ACC112 (cell line): ENCODE measurements around the gene STX3.

Experiments
- H2AFZ ChIP-seq: fragments of 200-600 bp; sonication (generic); one replicate; pipeline ENCODE4 v1.6.0; 2017; ENCODE audit warnings: antibody characterized with exemption, low read length; ENCODE audit not compliant: unreplicated experiment
- H3K27ac ChIP-seq: fragments of 200-600 bp; sonication (generic); 2 replicates; pipeline ENCODE4 v1.5.1; 2014; ENCODE audit warnings: low read depth, mild to moderate bottlenecking, antibody characterized with exemption, low read length, moderate library complexity
- H3K27me3 ChIP-seq: fragments of 200-600 bp; sonication (generic); 2 replicates; pipeline ENCODE4 v1.6.1; 2014; ENCODE audit warnings: mild to moderate bottlenecking, antibody characterized with exemption, low read length, moderate library complexity, mixed read lengths; ENCODE audit not compliant: insufficient read depth
- H3K36me3 ChIP-seq: fragments of 200-600 bp; sonication (generic); 2 replicates; pipeline ENCODE4 v1.6.1; 2016; ENCODE audit warnings: mild to moderate bottlenecking, antibody characterized with exemption, low read length, moderate library complexity, mixed read lengths; ENCODE audit not compliant: insufficient read depth
- H3K4me1 ChIP-seq: fragments of 200-600 bp; sonication (generic); one replicate; pipeline ENCODE4 v1.6.1; 2016; ENCODE audit warnings: low read length, mixed read lengths; ENCODE audit not compliant: insufficient read depth, unreplicated experiment, control insufficient read depth
- H3K4me3 ChIP-seq: fragments of 200-600 bp; sonication (generic); 2 replicates; pipeline ENCODE4 v1.5.1; 2014; ENCODE audit warnings: mild to moderate bottlenecking, low read depth, low read length
- H3K79me2 ChIP-seq: fragments of 200-600 bp; sonication (generic); one replicate; pipeline ENCODE4 v1.6.0; 2016; ENCODE audit warnings: low read length; ENCODE audit not compliant: control insufficient read depth, unreplicated experiment, insufficient read depth

Gene STX3

DNA sequence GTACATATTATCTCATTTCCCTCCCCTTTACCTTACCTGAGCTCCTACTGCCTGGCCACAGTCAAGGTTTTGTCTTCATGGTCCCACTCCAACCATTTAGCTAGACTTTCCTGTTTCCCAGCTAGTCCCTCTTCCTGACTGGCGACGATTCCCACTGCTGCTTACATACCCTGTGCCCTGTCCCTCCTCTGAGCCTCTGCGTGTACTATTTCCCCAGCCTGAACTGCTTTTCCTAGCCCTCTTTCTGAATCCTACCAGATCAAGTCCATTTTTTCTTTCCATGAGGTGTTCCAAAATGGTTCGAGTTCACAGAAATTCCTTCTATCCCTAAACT is 32.0 kb downstream of the STX3 start:
- peaks cover 25% of the 10 kb centered on the region for H3K4me1 ChIP-seq
- H3K27me3 ChIP-seq = no peaks in the 10 kb centered on the region
- peaks cover 12% of the 10 kb centered on the region for H3K36me3 ChIP-seq
- 0 out of 2 replicates have a peak overlapping the region, but pooled peaks have one; percentile 4 for H3K4me3 ChIP-seq
- peaks cover 5% of the 10 kb centered on the region for H3K79me2 ChIP-seq
- H2AFZ ChIP-seq = no peak overlapping the region
- peak overlapping the region; percentile 80 for H3K27ac ChIP-seq

DNA sequence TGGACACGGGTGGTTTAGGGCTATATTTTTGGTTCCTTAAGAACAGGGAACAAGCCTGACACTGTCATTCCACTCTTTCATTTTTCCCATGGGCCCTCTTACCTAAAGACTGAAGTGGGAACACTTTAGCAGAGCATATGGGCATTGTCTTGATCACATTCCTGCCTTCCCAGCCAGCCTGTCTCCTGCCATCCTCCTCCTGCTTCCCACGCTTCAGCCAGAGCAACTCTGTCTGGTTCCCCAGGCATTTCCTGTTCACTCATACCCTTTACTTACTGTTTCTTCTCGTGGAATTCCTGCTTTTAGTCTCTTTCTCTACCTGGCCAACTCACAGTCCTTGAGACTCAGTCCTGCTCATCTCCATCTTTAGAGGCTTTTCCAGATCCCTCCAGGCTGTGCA is 32.6 kb downstream of the STX3 start:
- Histone ChIP-seq H3K4me1 (peaks cover 25% of the 10 kb centered on the region), H2AFZ (no peak overlapping the region), H3K27me3 (no peaks in the 10 kb centered on the region), H3K79me2 (peaks cover 4% of the 10 kb centered on the region), H3K27ac (peak overlapping the region; percentile 80), H3K36me3 (peaks cover 16% of the 10 kb centered on the region; the same call in 1 of the 2 replicates), H3K4me3 (peak overlapping the region; percentile 4; the same call in 1 of the 2 replicates)

DNA sequence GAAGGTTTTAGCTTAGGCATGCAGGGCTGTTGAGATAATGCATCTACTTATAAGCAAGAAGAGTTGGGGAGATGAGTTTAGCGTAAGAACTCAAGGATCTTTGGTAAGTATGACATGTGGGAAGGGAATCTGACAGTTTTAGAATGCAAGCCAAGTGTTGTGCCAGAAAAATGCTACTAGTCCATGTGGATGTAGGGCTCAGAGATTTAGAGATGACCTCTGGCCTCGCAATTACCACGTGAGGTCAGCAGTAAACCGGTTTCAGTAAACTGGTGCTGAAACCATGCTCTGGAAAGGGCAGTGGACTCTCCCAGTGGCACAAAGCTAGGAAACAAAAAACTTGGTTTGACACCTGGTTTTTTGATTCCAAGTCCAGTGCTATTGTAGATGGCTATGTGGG is 36.5 kb downstream of the STX3 start:
- H2AFZ ChIP-seq = no peak overlapping the region
- H3K4me3 ChIP-seq = no peak overlapping the region
- H3K79me2 ChIP-seq = no peaks in the 10 kb centered on the region
- H3K27me3 ChIP-seq = no peaks in the 10 kb centered on the region
- H3K36me3 ChIP-seq = peaks cover 16% of the 10 kb centered on the region; the same call in 1 of the 2 replicates
- H3K4me1 ChIP-seq = peaks cover 16% of the 10 kb centered on the region
- no peak overlapping the region for H3K27ac ChIP-seq

DNA sequence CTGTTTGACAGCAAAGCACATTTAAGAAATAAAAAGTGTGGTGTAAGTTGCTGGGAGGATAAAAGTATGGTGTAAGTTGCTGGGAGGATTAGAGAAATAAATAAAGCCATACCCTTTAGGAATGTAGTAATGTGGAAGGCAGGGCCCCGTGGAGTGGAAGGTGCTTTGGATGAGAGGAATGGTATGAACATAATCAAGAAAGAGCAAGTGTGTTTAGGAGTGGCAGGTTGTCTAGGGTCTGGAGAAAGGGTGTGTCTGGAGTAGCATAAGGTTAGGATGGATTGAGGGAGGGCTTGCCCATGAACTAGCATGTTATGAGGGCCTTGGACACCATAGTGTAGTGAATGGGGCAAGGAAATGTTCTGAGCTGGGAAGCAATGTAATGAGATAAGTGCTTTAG is 37.3 kb downstream of the STX3 start:
- Histone ChIP-seq H2AFZ (no peak overlapping the region), H3K79me2 (no peaks in the 10 kb centered on the region), H3K27me3 (no peaks in the 10 kb centered on the region), H3K36me3 (peaks cover 17% of the 10 kb centered on the region; the same call in 1 of the 2 replicates), H3K4me3 (no peak overlapping the region), H3K27ac (no peak overlapping the region), H3K4me1 (peaks cover 8% of the 10 kb centered on the region)

DNA sequence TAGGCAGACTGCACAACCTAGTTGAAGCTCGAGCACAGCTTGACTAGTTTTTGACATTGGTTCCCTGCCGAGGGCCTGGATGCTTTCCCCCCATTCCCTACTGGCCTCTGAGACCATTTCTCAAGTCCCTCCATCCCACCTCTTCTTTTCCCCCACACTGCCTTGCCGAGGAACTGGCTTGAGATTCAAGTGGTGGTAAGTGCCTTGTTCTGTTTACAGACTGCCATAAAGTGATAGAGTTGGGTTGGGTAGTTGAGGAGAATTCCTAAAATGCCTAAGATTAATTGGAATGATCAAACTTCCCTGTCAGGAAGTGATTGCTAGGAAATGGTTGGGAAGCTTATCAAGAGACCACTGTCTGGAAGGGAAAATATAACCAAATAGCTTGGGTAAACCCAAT is 39.2 kb downstream of the STX3 start:
- H3K36me3 ChIP-seq = peaks cover 19% of the 10 kb centered on the region; the same call in 1 of the 2 replicates
- no peak overlapping the region for H3K27ac ChIP-seq

DNA sequence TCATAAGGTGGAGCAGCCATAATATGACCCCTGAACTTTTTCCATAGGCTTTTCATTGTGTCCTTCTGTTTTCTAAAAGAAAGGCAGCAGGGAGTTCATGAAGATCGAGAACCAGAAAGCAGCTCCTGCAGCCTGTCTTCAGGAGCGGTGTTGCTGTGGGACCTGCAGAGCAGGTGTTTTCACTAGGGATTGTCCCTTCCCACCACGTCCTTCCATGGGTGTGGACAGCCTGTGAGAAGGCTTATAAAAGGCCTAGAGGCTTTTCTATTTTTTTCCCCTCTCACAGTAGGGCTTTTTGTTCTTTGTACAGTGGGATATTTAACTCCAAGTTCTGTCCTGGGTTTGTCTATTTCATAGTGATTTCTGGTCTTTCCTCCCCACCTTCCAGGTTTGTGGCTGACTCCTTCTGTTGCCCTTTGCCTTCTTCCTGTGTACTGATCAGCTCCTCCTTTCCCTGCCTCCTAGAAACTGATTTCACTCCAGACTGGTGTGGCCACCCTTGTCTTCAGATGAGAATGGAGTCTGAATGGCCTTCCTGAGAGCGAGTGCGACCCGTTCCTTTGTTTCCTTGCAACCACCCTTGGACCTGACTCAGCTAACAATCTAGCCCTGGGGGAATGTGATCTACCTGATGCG is 45.3 kb downstream of the STX3 start:
- Histone ChIP-seq H3K27me3 (no peaks in the 10 kb centered on the region), H3K4me1 (peaks cover 9% of the 10 kb centered on the region), H3K4me3 (no peak overlapping the region), H3K27ac (no peak overlapping the region), H3K36me3 (peaks cover 5% of the 10 kb centered on the region; the same call in 1 of the 2 replicates), H2AFZ (no peak overlapping the region), H3K79me2 (no peaks in the 10 kb centered on the region)

More for the DNA sequence above, 39.2 kb downstream of the STX3 start:
- Histone ChIP-seq H3K27me3 (no peaks in the 10 kb centered on the region), H3K4me3 (no peak overlapping the region), H3K79me2 (no peaks in the 10 kb centered on the region), H3K4me1 (no peaks in the 10 kb centered on the region), H2AFZ (no peak overlapping the region)

DNA sequence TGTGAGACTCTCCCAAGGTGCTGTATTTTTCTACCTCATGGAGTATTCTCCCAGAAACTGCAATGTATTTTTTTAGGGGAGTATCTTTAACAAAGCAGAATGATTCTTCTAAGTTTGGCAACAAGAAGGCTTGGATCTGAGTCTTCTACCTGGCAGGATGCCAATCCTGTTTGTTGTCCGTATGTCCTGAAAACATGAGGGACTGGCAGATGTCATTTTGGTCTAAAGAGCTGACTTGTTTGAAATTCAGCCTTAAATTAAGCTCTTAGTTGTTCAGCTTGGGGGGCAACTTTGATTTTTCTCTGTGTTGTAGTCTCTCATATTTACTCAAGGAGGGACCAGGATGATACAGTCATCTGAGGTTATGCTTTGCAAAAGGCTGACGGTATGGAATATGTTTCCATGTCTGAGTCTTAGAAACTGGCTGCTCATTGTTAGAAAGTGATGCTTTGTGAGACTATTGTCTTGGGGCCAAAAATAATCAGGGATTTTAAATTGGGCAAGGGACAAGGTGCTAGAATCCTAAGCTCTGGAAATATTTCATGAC is 46.1 kb downstream of the STX3 start:
- Histone ChIP-seq H2AFZ (no peak overlapping the region), H3K27ac (no peak overlapping the region), H3K36me3 (peaks cover 10% of the 10 kb centered on the region; the same call in 1 of the 2 replicates), H3K79me2 (no peaks in the 10 kb centered on the region), H3K4me1 (peaks cover 9% of the 10 kb centered on the region), H3K27me3 (no peaks in the 10 kb centered on the region), H3K4me3 (no peak overlapping the region)

DNA sequence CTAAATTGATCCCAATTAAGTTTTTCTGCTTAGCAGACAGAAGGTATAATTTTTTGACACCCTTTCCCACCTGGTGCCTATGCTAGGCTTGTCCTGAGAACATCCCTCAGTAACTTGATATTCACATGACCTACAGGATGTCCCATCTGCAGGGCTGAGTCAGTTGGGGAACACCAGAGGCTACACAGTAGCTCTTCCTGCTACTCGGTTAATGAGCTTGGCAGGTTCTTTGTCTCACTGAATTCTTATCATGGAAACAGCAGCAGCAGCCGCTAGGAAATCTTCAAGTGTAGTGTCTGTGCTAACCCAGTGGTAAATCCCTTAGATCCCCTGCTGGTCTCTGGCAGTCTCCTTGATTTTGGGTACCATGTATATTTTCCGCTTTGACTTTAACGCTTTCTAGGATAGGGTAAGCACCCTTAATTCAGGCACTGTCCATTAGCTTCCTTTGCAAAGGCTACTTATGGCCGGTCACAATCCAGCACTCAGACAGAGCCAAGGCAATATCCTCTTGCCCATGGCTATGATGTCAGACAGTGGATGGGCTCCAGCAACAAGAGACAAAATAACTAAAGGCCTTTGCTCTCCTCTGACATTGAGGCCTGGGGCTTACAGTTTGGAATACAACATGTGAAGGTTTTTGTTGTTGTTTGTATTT is 46.9 kb downstream of the STX3 start:
- Histone ChIP-seq H3K27me3 (no peaks in the 10 kb centered on the region), H3K36me3 (peaks cover 13% of the 10 kb centered on the region; the same call in 1 of the 2 replicates), H3K27ac (peak overlapping the region; percentile 13; the same call in 1 of the 2 replicates), H3K4me3 (no peak overlapping the region), H3K4me1 (peaks cover 9% of the 10 kb centered on the region), H2AFZ (no peak overlapping the region), H3K79me2 (no peaks in the 10 kb centered on the region)

DNA sequence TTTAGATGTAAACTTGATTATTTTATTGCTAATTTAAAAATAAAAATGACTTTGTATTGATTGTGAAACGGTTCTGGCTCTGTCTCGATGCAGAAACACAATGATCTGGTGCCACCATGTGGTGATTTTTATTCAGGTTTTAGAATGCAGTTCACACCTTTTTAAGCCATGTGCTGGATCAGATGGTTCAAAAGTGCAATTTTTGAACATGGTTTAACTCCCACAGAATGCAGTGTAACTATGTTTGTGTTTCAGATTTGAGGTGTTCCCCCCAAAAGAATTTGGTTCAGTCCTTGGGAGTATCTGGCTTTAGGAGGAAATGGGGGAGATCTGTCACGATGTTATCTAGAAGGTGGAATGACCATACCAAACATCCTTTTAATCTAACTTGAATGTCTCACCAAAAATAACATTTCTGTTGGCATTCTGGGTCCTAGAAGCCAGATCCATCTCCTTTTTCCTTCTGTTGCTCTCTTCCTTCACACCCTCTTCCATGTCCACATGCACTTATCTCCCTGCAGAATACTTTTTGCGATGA is 47.5 kb downstream of the STX3 start:
- Histone ChIP-seq H3K27me3 (no peaks in the 10 kb centered on the region), H3K4me1 (peaks cover 9% of the 10 kb centered on the region), H2AFZ (no peak overlapping the region), H3K36me3 (peaks cover 10% of the 10 kb centered on the region; the same call in 1 of the 2 replicates), H3K27ac (no peak overlapping the region), H3K79me2 (no peaks in the 10 kb centered on the region), H3K4me3 (no peak overlapping the region)

DNA sequence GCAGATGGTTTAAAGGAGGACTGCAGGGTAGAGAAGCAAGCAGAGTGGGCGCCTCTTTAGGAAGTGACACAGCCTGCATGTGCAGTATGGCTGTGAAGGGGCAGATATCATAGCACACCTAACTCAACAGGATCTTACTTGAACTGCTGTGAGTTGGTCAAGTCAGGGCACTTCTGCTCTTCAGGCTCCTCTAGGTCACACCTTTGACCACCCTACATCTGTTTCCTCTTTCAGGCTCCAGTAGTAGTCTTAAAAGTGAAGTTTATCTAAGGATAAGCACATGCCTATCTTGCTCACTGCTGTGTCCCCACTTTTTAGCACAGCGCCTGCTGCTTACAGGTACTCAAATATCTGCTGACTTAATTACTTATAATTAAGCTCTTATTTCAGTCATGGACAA is 48.9 kb downstream of the STX3 start:
- Histone ChIP-seq H2AFZ (no peak overlapping the region), H3K4me3 (no peak overlapping the region), H3K27ac (no peak overlapping the region), H3K4me1 (peaks cover 9% of the 10 kb centered on the region), H3K79me2 (no peaks in the 10 kb centered on the region), H3K27me3 (no peaks in the 10 kb centered on the region), H3K36me3 (peaks cover 10% of the 10 kb centered on the region; the same call in 1 of the 2 replicates)
